Activated T-cell treated with anti-CD3 and anti-CD28 coated beads, Interleukin-2, amount 50 U/mL, for 72 hours (primary cell): Measurements from ENCODE around the gene CCND1. TPM values are rescaled to one million over a fixed set of nuclear protein-coding genes. Genes with fewer than 3 reads are reported as not detected.

Experiments used
- ATAC-seq, 2 donors: fragments of 150-1000 bp; cut with Tn5 transposase; replicated peaks in 1 of 2; 2 replicates each; pipeline ENCODE4 v1.10.0; 2021; ENCODE audit warnings: moderate library complexity in 2 of 2, mild to moderate bottlenecking in 1 of 2
- DNase-seq, 2 donors: peaks; one replicate each; pipeline ENCODE4 v3.0.0; 2021 to 2022; ENCODE audit warnings: mixed read lengths in 1 of 2
- H3K27ac Mint-ChIP-seq: one replicate; pipeline ENCODE4 v1.8.0; 2022; ENCODE audit warnings: mild to moderate bottlenecking, moderate library complexity, mixed read lengths
- H3K27me3 Mint-ChIP-seq: one replicate; pipeline ENCODE4 v1.8.0; 2022; ENCODE audit warnings: low read depth, mixed read lengths
- H3K36me3 Mint-ChIP-seq, 2 donors: one replicate each; pipeline ENCODE4 v1.8.0; 2022; ENCODE audit warnings: mixed read lengths in 2 of 2, mild to moderate bottlenecking in 1 of 2; ENCODE audit not compliant: insufficient read depth in 2 of 2
- H3K4me1 Mint-ChIP-seq: one replicate; pipeline ENCODE4 v1.8.0; 2022; ENCODE audit warnings: low read depth, mixed read lengths
- H3K4me3 Mint-ChIP-seq, 2 donors: one replicate each; pipeline ENCODE4 v1.8.0; 2022; ENCODE audit warnings: mild to moderate bottlenecking in 2 of 2, mixed read lengths in 2 of 2, moderate library complexity in 2 of 2
- H3K9me3 Mint-ChIP-seq, 2 donors: one replicate each; pipeline ENCODE4 v1.8.0; 2022; ENCODE audit warnings: mixed read lengths in 2 of 2
- total RNA-seq, 2 donors: library from RNA; stranded (reverse); gene quantifications; one replicate each; pipeline ENCODE4 v1.2.3, GENCODE V29; 2022

CCND1 gene
- total RNA-seq, 2 donors from 2014 or later: 1.5 to 1.8 TPM

DNA sequence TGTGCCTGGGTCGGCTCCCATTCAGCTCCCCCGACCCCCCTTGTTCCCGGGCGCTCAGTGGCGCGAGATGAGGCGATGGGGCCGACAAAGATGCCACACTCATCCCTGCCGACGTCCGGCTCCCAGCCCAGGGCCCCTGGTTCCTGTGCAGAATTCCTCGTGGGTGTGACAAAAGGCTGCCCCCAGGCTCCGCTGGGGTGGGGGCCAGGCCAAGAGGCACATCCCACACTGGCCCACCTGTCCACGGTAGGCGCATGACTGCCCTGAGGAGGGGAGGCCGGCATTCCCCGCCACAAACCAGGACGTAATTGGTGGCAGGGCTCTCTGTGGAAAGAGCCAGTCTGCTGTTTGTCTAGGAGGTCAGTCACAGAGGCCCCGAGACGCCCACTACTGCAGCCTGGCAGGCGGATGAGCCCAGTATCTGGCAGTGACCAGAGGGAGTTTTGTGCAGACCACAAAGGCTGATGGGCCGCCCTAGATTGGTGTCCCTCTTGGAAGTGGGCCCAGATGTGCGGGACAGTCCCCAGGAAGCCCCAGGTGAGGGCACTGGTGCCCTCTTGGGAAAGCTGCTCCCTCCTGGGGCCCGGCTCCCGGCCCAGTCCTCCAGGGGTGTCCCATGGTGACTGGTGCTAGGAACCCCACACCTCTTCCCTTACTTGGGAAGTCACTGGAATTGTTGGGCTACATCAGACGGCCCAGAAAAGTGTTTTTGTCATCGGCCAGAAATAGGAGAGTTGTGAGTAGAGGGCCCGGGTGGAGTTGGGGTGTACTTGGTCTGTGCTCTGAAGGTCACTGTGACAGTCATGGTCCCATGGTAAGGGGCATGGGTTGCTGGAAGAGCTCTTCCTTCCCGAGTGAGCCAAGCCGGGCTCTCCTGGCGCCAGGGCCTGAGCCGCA, 5.8 kb downstream of the CCND1 start:
- no peak overlapping the region for H3K27ac Mint-ChIP-seq
- DNase-seq (no peak), ATAC-seq (no peak)
- H3K4me3 Mint-ChIP-seq: no peak overlapping the region
- no peaks in the 10 kb centered on the region for H3K4me1 Mint-ChIP-seq
- no peaks in the 10 kb centered on the region for H3K27me3 Mint-ChIP-seq
- no peaks in the 10 kb centered on the region for H3K9me3 Mint-ChIP-seq
- no peaks in the 10 kb centered on the region for H3K36me3 Mint-ChIP-seq

DNA sequence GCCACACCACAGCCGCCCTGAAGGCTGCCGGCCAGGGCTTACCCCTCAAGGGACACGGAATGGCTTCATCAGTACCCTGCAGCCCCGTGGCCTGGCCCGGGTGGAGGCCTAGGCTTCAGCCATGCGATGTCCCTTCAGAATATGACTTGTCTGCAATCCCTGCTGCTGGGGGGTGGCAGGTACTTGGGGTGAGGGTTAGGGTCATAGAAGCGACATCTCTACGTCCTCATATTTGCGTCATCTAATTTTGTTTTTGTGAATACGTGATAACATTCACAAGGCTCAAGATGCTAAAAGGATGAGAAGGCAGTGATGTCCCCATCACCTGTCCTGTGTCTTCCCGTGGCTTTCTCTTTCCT, 6.4 kb downstream of the CCND1 start:
- Mint-ChIP-seq H3K4me1 (no peaks in the 10 kb centered on the region), H3K9me3 (no peaks in the 10 kb centered on the region)
- no peak for ATAC-seq

GRCh38 chr11:69647761-69648497, 7.0 kb downstream of the CCND1 start:
- Mint-ChIP-seq H3K4me3 (no peak overlapping the region), H3K27ac (no peak overlapping the region), H3K4me1 (no peaks in the 10 kb centered on the region), H3K27me3 (no peaks in the 10 kb centered on the region), H3K36me3 (no peaks in the 10 kb centered on the region), H3K9me3 (no peaks in the 10 kb centered on the region)
- no peak for ATAC-seq
- no peak for DNase-seq

More for the DNA sequence above, 6.4 kb downstream of the CCND1 start:
- H3K36me3 Mint-ChIP-seq: no peaks in the 10 kb centered on the region
- H3K4me3 Mint-ChIP-seq: no peak overlapping the region
- no peaks in the 10 kb centered on the region for H3K27me3 Mint-ChIP-seq
- no peak overlapping the region for H3K27ac Mint-ChIP-seq
- DNase-seq: no peak

- Mint-ChIP-seq H3K9me3 (no peaks in the 10 kb centered on the region), H3K4me3 (no peak overlapping the region), H3K36me3 (no peaks in the 10 kb centered on the region), H3K4me1 (no peaks in the 10 kb centered on the region), H3K27me3 (no peaks in the 10 kb centered on the region), H3K27ac (no peak overlapping the region)
- no peak for DNase-seq
- no peak for ATAC-seq
Observed at GRCh38 chr11:69648679-69649575, 8.0 kb downstream of the CCND1 start.

- Mint-ChIP-seq H3K27me3 (no peaks in the 10 kb centered on the region), H3K36me3 (no peaks in the 10 kb centered on the region), H3K4me1 (no peaks in the 10 kb centered on the region), H3K27ac (no peak overlapping the region), H3K9me3 (no peaks in the 10 kb centered on the region), H3K4me3 (no peak overlapping the region)
- no peak for DNase-seq
- no peak for ATAC-seq
Observed at GRCh38 chr11:69649576-69649900, 8.6 kb downstream of the CCND1 start.

DNA sequence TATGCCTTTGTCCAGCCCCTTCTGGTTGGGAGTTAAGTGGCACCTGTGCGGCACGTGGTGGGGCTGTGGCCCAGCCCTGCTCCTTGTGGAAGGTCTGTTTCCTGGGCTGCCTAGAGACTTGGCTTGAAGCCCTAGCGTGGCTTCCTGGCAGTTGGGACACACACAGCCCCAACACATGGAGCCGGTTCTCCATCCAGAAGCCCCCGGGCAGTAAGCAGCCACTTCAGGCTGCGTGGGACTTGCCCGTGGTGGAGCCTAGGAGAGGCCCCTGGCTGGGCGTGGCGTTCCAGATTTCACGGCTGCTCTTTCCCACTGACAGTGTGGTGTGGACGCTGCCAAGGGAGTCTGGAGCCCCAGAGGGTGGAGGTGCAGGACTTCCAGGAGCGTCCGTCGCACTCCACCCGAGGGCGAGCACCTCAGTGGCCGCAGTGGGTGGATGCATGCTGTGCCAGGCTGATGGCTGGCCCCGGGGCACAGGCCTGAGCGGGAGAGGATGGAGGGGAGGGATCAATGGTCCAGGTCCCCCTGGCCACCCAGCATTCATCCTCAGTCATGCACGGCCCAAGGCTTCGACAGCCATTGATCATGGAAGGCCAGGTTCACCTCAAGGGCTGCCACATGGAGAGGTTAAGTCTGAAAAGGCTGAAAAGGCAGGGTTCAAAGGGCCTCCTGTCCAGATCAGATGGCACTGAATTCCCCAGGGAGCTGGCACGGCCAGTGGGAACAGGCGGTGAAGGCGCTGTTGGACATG, 9.3 kb downstream of the CCND1 start:
- no peaks in the 10 kb centered on the region for H3K27me3 Mint-ChIP-seq
- no peak overlapping the region for H3K4me3 Mint-ChIP-seq
- no peak for ATAC-seq
- no peak overlapping the region for H3K27ac Mint-ChIP-seq
- no peaks in the 10 kb centered on the region for H3K4me1 Mint-ChIP-seq
- DNase-seq: no peak
- no peaks in the 10 kb centered on the region for H3K9me3 Mint-ChIP-seq
- no peaks in the 10 kb centered on the region for H3K36me3 Mint-ChIP-seq

GRCh38 chr11:69650832-69651344, 9.9 kb downstream of the CCND1 start:
- no peaks in the 10 kb centered on the region for H3K4me1 Mint-ChIP-seq
- no peaks in the 10 kb centered on the region for H3K9me3 Mint-ChIP-seq
- H3K27me3 Mint-ChIP-seq: no peaks in the 10 kb centered on the region
- H3K36me3 Mint-ChIP-seq: no peaks in the 10 kb centered on the region
- no peak overlapping the region for H3K27ac Mint-ChIP-seq
- H3K4me3 Mint-ChIP-seq: no peak overlapping the region
- DNase-seq (no peak), ATAC-seq (no peak)

GRCh38 chr11:69651834-69652620, 11.1 kb downstream of the CCND1 start:
- H3K9me3 Mint-ChIP-seq: no peaks in the 10 kb centered on the region
- H3K4me3 Mint-ChIP-seq: no peak overlapping the region
- H3K27ac Mint-ChIP-seq: no peak overlapping the region
- no peaks in the 10 kb centered on the region for H3K36me3 Mint-ChIP-seq
- no peaks in the 10 kb centered on the region for H3K4me1 Mint-ChIP-seq
- ATAC-seq (no peak), DNase-seq (no peak)
- no peaks in the 10 kb centered on the region for H3K27me3 Mint-ChIP-seq

- no peaks in the 10 kb centered on the region for H3K9me3 Mint-ChIP-seq
- DNase-seq (no peak), ATAC-seq (no peak)
- no peaks in the 10 kb centered on the region for H3K27me3 Mint-ChIP-seq
- no peak overlapping the region for H3K4me3 Mint-ChIP-seq
- no peaks in the 10 kb centered on the region for H3K36me3 Mint-ChIP-seq
- no peak overlapping the region for H3K27ac Mint-ChIP-seq
- H3K4me1 Mint-ChIP-seq: no peaks in the 10 kb centered on the region
Observed at GRCh38 chr11:69652999-69653398, 12.0 kb downstream of the CCND1 start.

DNA sequence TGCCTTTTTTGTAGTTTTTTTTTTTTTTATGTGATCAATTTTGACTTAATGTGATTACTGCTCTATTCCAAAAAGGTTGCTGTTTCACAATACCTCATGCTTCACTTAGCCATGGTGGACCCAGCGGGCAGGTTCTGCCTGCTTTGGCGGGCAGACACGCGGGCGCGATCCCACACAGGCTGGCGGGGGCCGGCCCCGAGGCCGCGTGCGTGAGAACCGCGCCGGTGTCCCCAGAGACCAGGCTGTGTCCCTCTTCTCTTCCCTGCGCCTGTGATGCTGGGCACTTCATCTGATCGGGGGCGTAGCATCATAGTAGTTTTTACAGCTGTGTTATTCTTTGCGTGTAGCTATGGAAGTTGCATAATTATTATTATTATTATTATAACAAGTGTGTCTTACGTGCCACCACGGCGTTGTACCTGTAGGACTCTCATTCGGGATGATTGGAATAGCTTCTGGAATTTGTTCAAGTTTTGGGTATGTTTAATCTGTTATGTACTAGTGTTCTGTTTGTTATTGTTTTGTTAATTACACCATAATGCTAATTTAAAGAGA, 12.5 kb downstream of the CCND1 start:
- ATAC-seq (no peak), DNase-seq (no peak)
- no peak overlapping the region for H3K4me3 Mint-ChIP-seq
- no peaks in the 10 kb centered on the region for H3K36me3 Mint-ChIP-seq
- no peaks in the 10 kb centered on the region for H3K4me1 Mint-ChIP-seq
- H3K9me3 Mint-ChIP-seq: no peaks in the 10 kb centered on the region
- H3K27me3 Mint-ChIP-seq: no peaks in the 10 kb centered on the region
- no peak overlapping the region for H3K27ac Mint-ChIP-seq

DNA sequence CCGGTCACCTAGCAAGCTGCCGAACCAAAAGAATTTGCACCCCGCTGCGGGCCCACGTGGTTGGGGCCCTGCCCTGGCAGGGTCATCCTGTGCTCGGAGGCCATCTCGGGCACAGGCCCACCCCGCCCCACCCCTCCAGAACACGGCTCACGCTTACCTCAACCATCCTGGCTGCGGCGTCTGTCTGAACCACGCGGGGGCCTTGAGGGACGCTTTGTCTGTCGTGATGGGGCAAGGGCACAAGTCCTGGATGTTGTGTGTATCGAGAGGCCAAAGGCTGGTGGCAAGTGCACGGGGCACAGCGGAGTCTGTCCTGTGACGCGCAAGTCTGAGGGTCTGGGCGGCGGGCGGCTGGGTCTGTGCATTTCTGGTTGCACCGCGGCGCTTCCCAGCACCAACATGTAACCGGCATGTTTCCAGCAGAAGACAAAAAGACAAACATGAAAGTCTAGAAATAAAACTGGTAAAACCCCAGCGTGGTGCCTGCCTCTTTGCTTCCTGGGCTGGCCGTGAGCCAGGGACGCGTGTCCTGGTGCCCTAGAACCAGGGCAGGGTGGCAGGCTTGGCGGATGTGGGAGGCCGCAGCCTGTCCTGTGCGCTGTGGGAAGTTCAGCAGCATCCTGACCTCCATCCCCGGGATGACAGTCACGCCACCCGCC, 13.2 kb downstream of the CCND1 start:
- Mint-ChIP-seq H3K27me3 (no peaks in the 10 kb centered on the region), H3K9me3 (no peaks in the 10 kb centered on the region), H3K27ac (no peak overlapping the region), H3K4me3 (no peak overlapping the region), H3K4me1 (no peaks in the 10 kb centered on the region), H3K36me3 (no peaks in the 10 kb centered on the region)
- ATAC-seq (no peak), DNase-seq (no peak)
